Stomach (tissue), 4 donors: ENCODE measurements around the gene SDF2L1.

Experiments used
- CTCF ChIP-seq, 7 experiments: fragments of 450-650 bp in 4 of 7; fragments of 200-600 bp in 3 of 7; sonication (generic) in 3 of 7; IDR thresholded peaks; one replicate each; pipeline ENCODE4 v1.5.1; 2016 to 2019; ENCODE audit warnings: antibody characterized with exemption in 7 of 7, control low read depth in 2 of 7, mild to moderate bottlenecking in 1 of 7
- EP300 ChIP-seq: sonication (generic); formaldehyde crosslinking; IDR thresholded peaks from one replicate; pipeline ENCODE4 v1.6.1; 2017; ENCODE audit warnings: antibody characterized with exemption
- POLR2A ChIP-seq, 4 donors: fragments of 450-650 bp; IDR thresholded peaks; one replicate each; pipeline ENCODE4 v1.6.1; 2016; ENCODE audit warnings: antibody characterized with exemption in 4 of 4, control low read depth in 2 of 4, mild to moderate bottlenecking in 1 of 4, moderate library complexity in 1 of 4

DNA sequence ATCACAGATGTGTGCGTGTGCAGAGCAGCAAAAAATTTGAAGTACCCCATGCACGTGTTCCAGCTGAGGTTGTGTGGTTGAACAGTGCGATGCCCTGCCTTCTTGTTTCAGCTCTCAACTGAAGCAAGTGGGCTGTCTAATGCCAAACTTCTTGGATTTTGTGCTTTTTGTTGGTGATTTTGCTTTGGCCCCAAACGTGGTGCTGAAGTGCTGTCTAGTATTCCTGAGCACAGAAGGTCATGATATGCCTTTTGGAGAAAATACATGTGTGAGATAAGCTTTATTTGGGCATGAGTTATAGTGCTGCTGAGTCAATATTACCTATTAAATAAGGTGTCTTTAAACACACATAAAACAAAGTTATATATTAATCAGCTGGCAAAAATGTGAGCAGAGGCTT lies 26.4 kb upstream of the SDF2L1 start:
- TF ChIP-seq EP300 (no peak), CTCF (IDR thresholded peaks at IDR 0.05) (no peak), POLR2A (IDR thresholded peaks at IDR 0.05) (no peak)
